Thyroid gland (tissue), 4 donors: Measurements from ENCODE around the gene OXSM.

Source experiments
- POLR2A ChIP-seq, 2 donors: fragments of 450-650 bp; IDR thresholded peaks; one replicate each; pipeline ENCODE4 v1.6.1; 2017; ENCODE audit warnings: antibody characterized with exemption in 2 of 2, mild to moderate bottlenecking in 2 of 2, moderate library complexity in 1 of 2
- TF ChIP-seq, protein P1 (sequence below), 6 experiments: fragments of 200-600 bp in 3 of 6; fragments of 450-650 bp in 3 of 6; sonication (generic) in 3 of 6; IDR thresholded peaks; one replicate each; pipeline ENCODE4 v1.5.1; 2016 to 2019; ENCODE audit warnings: antibody characterized with exemption in 6 of 6, mild to moderate bottlenecking in 2 of 6, inconsistent platforms in 1 of 6, moderate library complexity in 1 of 6

DNA sequence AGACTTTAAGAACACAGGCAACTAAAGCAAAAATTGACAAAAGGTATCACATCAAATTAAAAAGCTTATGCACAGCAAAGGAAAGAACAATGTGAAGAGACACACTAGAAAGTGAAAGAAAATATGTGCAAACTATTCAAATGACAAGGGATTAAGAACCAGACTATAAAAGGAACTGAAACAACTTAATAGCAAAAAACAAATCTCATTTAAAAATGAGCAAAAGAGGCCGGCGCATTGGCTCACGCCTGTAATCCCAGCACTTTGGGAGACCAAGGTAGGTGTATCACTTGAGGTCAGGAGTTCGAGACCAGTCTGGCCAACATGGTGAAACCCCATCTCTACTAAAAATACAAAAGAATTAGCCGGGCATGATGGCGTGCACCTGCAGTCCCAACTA lies 21.0 kb upstream of the OXSM start:
- no peak for TF ChIP-seq POLR2A (IDR thresholded peaks at IDR 0.05)
- TF ChIP-seq, protein P1, sequence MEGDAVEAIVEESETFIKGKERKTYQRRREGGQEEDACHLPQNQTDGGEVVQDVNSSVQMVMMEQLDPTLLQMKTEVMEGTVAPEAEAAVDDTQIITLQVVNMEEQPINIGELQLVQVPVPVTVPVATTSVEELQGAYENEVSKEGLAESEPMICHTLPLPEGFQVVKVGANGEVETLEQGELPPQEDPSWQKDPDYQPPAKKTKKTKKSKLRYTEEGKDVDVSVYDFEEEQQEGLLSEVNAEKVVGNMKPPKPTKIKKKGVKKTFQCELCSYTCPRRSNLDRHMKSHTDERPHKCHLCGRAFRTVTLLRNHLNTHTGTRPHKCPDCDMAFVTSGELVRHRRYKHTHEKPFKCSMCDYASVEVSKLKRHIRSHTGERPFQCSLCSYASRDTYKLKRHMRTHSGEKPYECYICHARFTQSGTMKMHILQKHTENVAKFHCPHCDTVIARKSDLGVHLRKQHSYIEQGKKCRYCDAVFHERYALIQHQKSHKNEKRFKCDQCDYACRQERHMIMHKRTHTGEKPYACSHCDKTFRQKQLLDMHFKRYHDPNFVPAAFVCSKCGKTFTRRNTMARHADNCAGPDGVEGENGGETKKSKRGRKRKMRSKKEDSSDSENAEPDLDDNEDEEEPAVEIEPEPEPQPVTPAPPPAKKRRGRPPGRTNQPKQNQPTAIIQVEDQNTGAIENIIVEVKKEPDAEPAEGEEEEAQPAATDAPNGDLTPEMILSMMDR (IDR thresholded peaks at IDR 0.05), result no peak
